HCT116 (cell line): ENCODE data around the gene CFAP43.
A peak's percentile ranks its signal among the peaks of the same experiment; 100 is the strongest.

Experiments used
- CEBPB ChIP-seq: IDR thresholded peaks from 2 replicates; pipeline ENCODE4 v1.6.1; 2012; ENCODE audit warnings: low read depth
- CTCF ChIP-seq, 3 experiments: fragments of 200-600 bp in 1 of 3; sonication (generic) in 1 of 3; IDR thresholded peaks in 2 of 3; conservative IDR thresholded peaks in 1 of 3; 2 replicates each; pipeline ENCODE4 v1.5.1; 2012 to 2017; ENCODE audit warnings: low read depth in 2 of 3, low read length in 2 of 3, antibody characterized with exemption in 1 of 3, borderline replicate concordance in 1 of 3, control low read depth in 1 of 3, mild to moderate bottlenecking in 1 of 3, mixed read lengths in 1 of 3, mixed run types in 1 of 3, moderate library complexity in 1 of 3; ENCODE audit not compliant: insufficient read depth in 1 of 3
- EGR1 ChIP-seq: IDR thresholded peaks from 2 replicates; pipeline ENCODE4 v1.6.1; 2012; ENCODE audit warnings: low read depth
- EZH2 ChIP-seq: fragments of 200-600 bp; sonication (generic); IDR thresholded peaks from 2 replicates; pipeline ENCODE4 v1.6.1; 2017; ENCODE audit warnings: antibody characterized with exemption, mixed run types
- JUND ChIP-seq: IDR thresholded peaks from 2 replicates; pipeline ENCODE4 v1.6.1; 2012
- MAX ChIP-seq: IDR thresholded peaks from 2 replicates; pipeline ENCODE4 v1.6.1; 2012
- POLR2A ChIP-seq: IDR thresholded peaks from 2 replicates; pipeline ENCODE4 v1.7.0; 2011; ENCODE audit warnings: borderline replicate concordance; ENCODE audit not compliant: insufficient read depth, insufficient read length; ENCODE audit errors: extremely low read depth
- RAD21 ChIP-seq: IDR thresholded peaks from 2 replicates; pipeline ENCODE4 v1.6.1; 2012; ENCODE audit warnings: low read depth, mild to moderate bottlenecking
- SP1 ChIP-seq: IDR thresholded peaks from 2 replicates; pipeline ENCODE4 v1.6.1; 2012; ENCODE audit warnings: low read depth
- ZFX ChIP-seq: fragments of 450-650 bp; IDR thresholded peaks from 2 replicates; pipeline ENCODE4 v1.6.1; 2017
- ZNF274 ChIP-seq: fragments of 200-500 bp; sonication (Bioruptor generic); IDR thresholded peaks from 2 replicates; pipeline ENCODE4 v1.6.1; 2014; ENCODE audit warnings: mild to moderate bottlenecking, low read depth, low read length, inconsistent platforms

- TF ChIP-seq ZNF274 (no peak), EZH2 (no peak), CTCF (IDR thresholded peaks at IDR 0.05 in 2 of 3, conservative IDR thresholded peaks at IDR 0.05 in 1 of 3; ENCODE audit: borderline replicate concordance in 1 of 3, insufficient read depth in 1 of 3, low read depth in 2 of 3, low read length in 2 of 3) (no peak), SP1 (no peak; the same call in 1 of the 2 replicates), POLR2A (no peak), JUND (0 out of 2 replicates have a peak, but pooled peaks have one; percentile 16), MAX (peak; percentile 77), RAD21 (no peak), EGR1 (0 out of 2 replicates have a peak, but pooled peaks have one; percentile 21), CEBPB (no peak), ZFX (no peak)
Measured at GRCh38 chr10:104085801-104086400, 146.3 kb downstream of the CFAP43 start, which contains the start of gene COL17A1.
